ENCODE results near the gene DCAKD. TPM values are rescaled to one million over a fixed set of nuclear protein-coding genes. Genes with fewer than 3 reads are reported as not detected.

Gene DCAKD
- total and polyA plus RNA-seq, 4 experiments from 2014 or later = 8.8 to 32.1 (median 24.1) TPM

GRCh38 chr17:45021607-45022287 is 29.7 kb downstream of the DCAKD start:
- H3K27ac ChIP-seq (ENCODE audit: low read depth, low read length) = no peak overlapping the region
- POLR2A ChIA-PET (ENCODE audit: partially characterized antibody) = interaction anchor here (0.7 to 2.8 kb wide), 9 partner anchors 9 to 246 kb away, joined by 3 to 9 read pairs (median 4); partner anchors contain the start of genes EFTUD2 and NMT1
- Mint-ChIP-seq H3K4me1 (peaks cover 11 to 22% (median 18%) of the 10 kb centered on the region in 4 donors), H3K27me3 (peaks cover 26 to 31% of the 10 kb centered on the region in 2 donors), H3K9me3 (no peaks in the 10 kb centered on the region), H3K4me3 (peak overlapping the region in 7 of 8 donors; percentile 35 to 84 (median 69)), H3K36me3 (peaks cover 4 to 8% of the 10 kb centered on the region in 2 donors), H3K27ac (peak overlapping the region in 3 of 7 donors; percentile 7 to 39 (median 24))
- intact Hi-C loops (cut with micrococcal nuclease) = loop anchor here (1.0 kb wide), 2 partner anchors 101 to 246 kb away; no protein-coding TSS in a partner anchor
- H3K36me3 ChIP-seq (ENCODE audit: insufficient read depth, low read length) = no peaks in the 10 kb centered on the region
- no peaks in the 10 kb centered on the region for H3K9me3 ChIP-seq (ENCODE audit: control insufficient read depth in 1 of 2, low read length in 2 of 2)
- peak overlapping the region in 1 of 2 donors; percentile 47 for H3K4me3 ChIP-seq (ENCODE audit: low read length in 2 of 2)
- peaks cover 25% of the 10 kb centered on the region for H3K4me1 ChIP-seq (ENCODE audit: insufficient read depth, low read length)
- CTCF ChIA-PET (ENCODE audit: partially characterized antibody) = interaction anchor here (0.7 to 5.8 kb wide), 26 partner anchors 10 to 245 kb away, joined by 3 to 76 read pairs (median 3); partner anchors contain the start of genes DCAKD and EFTUD2
- peaks cover 20% of the 10 kb centered on the region for H3K27me3 ChIP-seq (ENCODE audit: insufficient read depth, low read length)
- peak; percentile 50 to 66 (median 55) for DNase-seq

- ChIA-PET POLR2A (ENCODE audit: partially characterized antibody) (interaction anchor here (1.0 to 2.8 kb wide), 4 partner anchors 30 to 245 kb away, joined by 3 to 9 read pairs (median 6); partner anchors contain the start of gene EFTUD2), CTCF (ENCODE audit: partially characterized antibody) (interaction anchor here (0.7 to 5.8 kb wide), 13 partner anchors 8 to 244 kb away, joined by 3 to 76 read pairs (median 3); partner anchors contain the start of gene ACBD4)
- intact Hi-C loops (cut with micrococcal nuclease) = no loop called here
- no peak overlapping the region for H3K4me3 ChIP-seq (ENCODE audit: low read length in 2 of 2)
- Mint-ChIP-seq H3K36me3 (peaks cover 4% of the 10 kb centered on the region in 2 donors), H3K27ac (peak overlapping the region in 1 of 7 donors; percentile 24), H3K4me3 (peak overlapping the region in 6 of 8 donors; percentile 5 to 84 (median 30)), H3K4me1 (peaks cover 11 to 22% (median 18%) of the 10 kb centered on the region in 4 donors), H3K27me3 (peaks cover 26 to 41% of the 10 kb centered on the region in 2 donors), H3K9me3 (no peaks in the 10 kb centered on the region)
- H3K27me3 ChIP-seq (ENCODE audit: insufficient read depth, low read length) = peaks cover 20% of the 10 kb centered on the region
- H3K27ac ChIP-seq (ENCODE audit: low read depth, low read length) = no peak overlapping the region
- no peaks in the 10 kb centered on the region for H3K36me3 ChIP-seq (ENCODE audit: insufficient read depth, low read length)
- DNase-seq = no peak
- no peaks in the 10 kb centered on the region for H3K9me3 ChIP-seq (ENCODE audit: control insufficient read depth in 1 of 2, low read length in 2 of 2)
- H3K4me1 ChIP-seq (ENCODE audit: insufficient read depth, low read length) = peaks cover 25% of the 10 kb centered on the region
These were observed 30.9 kb downstream of the DCAKD start for GRCh38 chr17:45020354-45021138.

- no peaks in the 10 kb centered on the region for H3K9me3 Mint-ChIP-seq
- Histone ChIP-seq H3K4me1 (ENCODE audit: insufficient read depth, low read length) (peaks cover 25% of the 10 kb centered on the region), H3K9me3 (ENCODE audit: control insufficient read depth in 1 of 2, low read length in 2 of 2) (no peaks in the 10 kb centered on the region), H3K27ac (ENCODE audit: low read depth, low read length) (no peak overlapping the region), H3K27me3 (ENCODE audit: insufficient read depth, low read length) (peaks cover 20% of the 10 kb centered on the region), H3K4me3 (ENCODE audit: low read length in 2 of 2) (peak overlapping the region in 1 of 2 donors; percentile 23), H3K36me3 (ENCODE audit: insufficient read depth, low read length) (no peaks in the 10 kb centered on the region)
- peak overlapping the region in 4 of 7 donors; percentile 69 to 85 (median 74) for H3K27ac Mint-ChIP-seq
- peaks cover 2 to 4% of the 10 kb centered on the region in 2 donors for H3K36me3 Mint-ChIP-seq
- intact Hi-C loops (cut with micrococcal nuclease) = loop anchor here (10.0 kb wide), 1 partner anchor 74 kb away; the partner anchor contains the start of gene KIF18B
- peak in 4 of 5 donors; percentile 14 to 35 (median 22) for DNase-seq
- H3K4me1 Mint-ChIP-seq = peaks cover 11 to 22% (median 18%) of the 10 kb centered on the region in 4 donors
- ChIA-PET CTCF (ENCODE audit: partially characterized antibody) (interaction anchor here (0.9 to 5.8 kb wide), 9 partner anchors 13 to 242 kb away, joined by 3 to 76 read pairs (median 4); partner anchors contain the start of gene ACBD4), POLR2A (ENCODE audit: partially characterized antibody) (interaction anchor here (0.7 to 1.7 kb wide), 3 partner anchors 20 to 109 kb away, joined by 3 to 6 read pairs (median 3); no protein-coding TSS in a partner anchor)
- H3K27me3 Mint-ChIP-seq = peaks cover 26 to 41% of the 10 kb centered on the region in 2 donors
- peak overlapping the region; percentile 79 to 94 (median 86) for H3K4me3 Mint-ChIP-seq
These were observed 32.4 kb downstream of the DCAKD start for GRCh38 chr17:45018848-45019711.

GRCh38 chr17:45018514-45018847 is 33.0 kb downstream of the DCAKD start:
- Mint-ChIP-seq H3K27ac (peak overlapping the region in 3 of 7 donors; percentile 69 to 85 (median 69)), H3K4me3 (peak overlapping the region; percentile 79 to 94 (median 86)), H3K27me3 (peaks cover 26 to 41% of the 10 kb centered on the region in 2 donors), H3K9me3 (no peaks in the 10 kb centered on the region), H3K4me1 (peaks cover 11 to 22% (median 18%) of the 10 kb centered on the region in 4 donors), H3K36me3 (peaks cover 0 to 2% of the 10 kb centered on the region in 2 donors)
- CTCF ChIA-PET (ENCODE audit: partially characterized antibody) = interaction anchor here (5.8 kb wide), 1 partner anchor 98 kb away, joined by 76 read pairs; no protein-coding TSS in a partner anchor
- Histone ChIP-seq H3K27me3 (ENCODE audit: insufficient read depth, low read length) (peaks cover 20% of the 10 kb centered on the region), H3K27ac (ENCODE audit: low read depth, low read length) (no peak overlapping the region), H3K9me3 (ENCODE audit: control insufficient read depth in 1 of 2, low read length in 2 of 2) (no peaks in the 10 kb centered on the region), H3K4me1 (ENCODE audit: insufficient read depth, low read length) (peaks cover 25% of the 10 kb centered on the region), H3K36me3 (ENCODE audit: insufficient read depth, low read length) (no peaks in the 10 kb centered on the region), H3K4me3 (ENCODE audit: low read length in 2 of 2) (peak overlapping the region in 1 of 2 donors; percentile 23)
- POLR2A ChIA-PET (ENCODE audit: partially characterized antibody) = interaction anchor here (1.5 kb wide), 1 partner anchor 109 kb away, joined by 3 read pairs; no protein-coding TSS in a partner anchor
- intact Hi-C loops (cut with micrococcal nuclease) = loop anchor here (10.0 kb wide), 1 partner anchor 74 kb away; the partner anchor contains the start of gene KIF18B
- DNase-seq = no peak

DNA sequence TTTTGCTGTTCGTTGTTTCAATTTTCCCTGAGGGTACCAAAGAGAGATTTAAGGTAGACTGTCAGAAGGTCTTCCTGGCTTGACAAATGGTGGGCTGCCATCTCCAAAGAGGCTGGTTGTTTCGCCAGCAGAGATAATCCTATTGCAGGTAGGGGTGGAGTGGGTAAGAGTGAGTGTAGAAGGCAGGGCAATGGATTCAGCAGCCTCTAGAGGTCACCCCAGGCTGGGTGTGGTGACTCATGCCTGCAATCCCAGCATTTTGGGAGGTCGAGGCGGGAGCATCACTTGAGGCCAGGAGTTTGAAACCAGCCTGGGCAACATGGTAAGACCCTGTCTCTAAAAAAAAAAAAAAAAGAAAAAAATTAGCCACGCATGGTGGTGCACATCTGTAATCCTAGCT is 34.6 kb downstream of the DCAKD start:
- no peaks in the 10 kb centered on the region for H3K9me3 ChIP-seq (ENCODE audit: control insufficient read depth in 1 of 2, low read length in 2 of 2)
- Mint-ChIP-seq H3K27ac (no peak overlapping the region), H3K4me1 (peaks cover 11 to 20% (median 17%) of the 10 kb centered on the region in 4 donors), H3K4me3 (no peak overlapping the region), H3K9me3 (no peaks in the 10 kb centered on the region), H3K27me3 (peaks cover 26 to 41% of the 10 kb centered on the region in 2 donors), H3K36me3 (peaks cover 0 to 2% of the 10 kb centered on the region in 2 donors)
- no peak overlapping the region for H3K27ac ChIP-seq (ENCODE audit: low read depth, low read length)
- no peak overlapping the region for H3K4me3 ChIP-seq (ENCODE audit: low read length in 2 of 2)
- DNase-seq = no peak
- H3K36me3 ChIP-seq (ENCODE audit: insufficient read depth, low read length) = no peaks in the 10 kb centered on the region
- H3K27me3 ChIP-seq (ENCODE audit: insufficient read depth, low read length) = peaks cover 20% of the 10 kb centered on the region
- CTCF ChIA-PET (ENCODE audit: partially characterized antibody) = interaction anchor here (0.7 kb wide), 2 partner anchors 9 to 236 kb away, joined by 3 read pairs; no protein-coding TSS in a partner anchor
- POLR2A ChIA-PET (ENCODE audit: partially characterized antibody) = no interaction called here
- intact Hi-C loops (cut with micrococcal nuclease) = loop anchor here (10.0 kb wide), 1 partner anchor 72 kb away; the partner anchor contains the start of gene KIF18B
- H3K4me1 ChIP-seq (ENCODE audit: insufficient read depth, low read length) = peaks cover 20% of the 10 kb centered on the region

DNA sequence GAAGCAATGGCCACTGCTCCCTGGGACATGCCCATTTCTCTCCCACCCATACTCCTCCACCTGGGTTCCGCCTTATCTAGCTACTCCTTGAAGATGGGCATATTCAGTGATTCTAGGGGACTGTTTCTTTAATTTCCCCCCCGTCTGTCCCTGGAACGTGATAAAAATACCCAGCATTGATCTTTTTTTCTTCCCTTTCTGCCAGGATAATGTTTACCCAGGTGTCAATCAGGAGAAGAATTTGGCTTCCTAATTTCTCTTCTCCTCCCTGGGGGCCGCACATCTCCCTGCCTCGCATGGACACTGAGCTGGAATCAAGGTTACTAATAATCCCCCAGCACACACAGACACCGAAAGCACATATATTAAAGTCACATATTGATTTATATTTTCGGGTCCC is 35.2 kb downstream of the DCAKD start:
- CTCF ChIA-PET (ENCODE audit: partially characterized antibody) = no interaction called here
- H3K4me3 Mint-ChIP-seq = no peak overlapping the region

More for the DNA sequence above, 35.2 kb downstream of the DCAKD start:
- H3K27me3 ChIP-seq (ENCODE audit: insufficient read depth, low read length) = peaks cover 15% of the 10 kb centered on the region
- no peak overlapping the region for H3K27ac ChIP-seq (ENCODE audit: low read depth, low read length)
- H3K36me3 ChIP-seq (ENCODE audit: insufficient read depth, low read length) = no peaks in the 10 kb centered on the region
- H3K36me3 Mint-ChIP-seq = peaks cover 0 to 2% of the 10 kb centered on the region in 2 donors
- H3K4me1 ChIP-seq (ENCODE audit: insufficient read depth, low read length) = peaks cover 14% of the 10 kb centered on the region
- H3K4me1 Mint-ChIP-seq = peaks cover 8 to 17% (median 13%) of the 10 kb centered on the region in 4 donors
- POLR2A ChIA-PET (ENCODE audit: partially characterized antibody) = no interaction called here
- no peak overlapping the region for H3K27ac Mint-ChIP-seq
- intact Hi-C loops (cut with micrococcal nuclease) = loop anchor here (10.0 kb wide), 1 partner anchor 71 kb away; the partner anchor contains the start of gene KIF18B
- H3K9me3 Mint-ChIP-seq = no peaks in the 10 kb centered on the region
- H3K4me3 ChIP-seq (ENCODE audit: low read length in 2 of 2) = no peak overlapping the region
- peaks cover 23 to 39% of the 10 kb centered on the region in 2 donors for H3K27me3 Mint-ChIP-seq
- no peak for DNase-seq
- no peaks in the 10 kb centered on the region for H3K9me3 ChIP-seq (ENCODE audit: control insufficient read depth in 1 of 2, low read length in 2 of 2)

Measured in CD4-positive, alpha-beta memory T cell (primary cell).